ENCODE measurements around the gene MRPL39.

DNA sequence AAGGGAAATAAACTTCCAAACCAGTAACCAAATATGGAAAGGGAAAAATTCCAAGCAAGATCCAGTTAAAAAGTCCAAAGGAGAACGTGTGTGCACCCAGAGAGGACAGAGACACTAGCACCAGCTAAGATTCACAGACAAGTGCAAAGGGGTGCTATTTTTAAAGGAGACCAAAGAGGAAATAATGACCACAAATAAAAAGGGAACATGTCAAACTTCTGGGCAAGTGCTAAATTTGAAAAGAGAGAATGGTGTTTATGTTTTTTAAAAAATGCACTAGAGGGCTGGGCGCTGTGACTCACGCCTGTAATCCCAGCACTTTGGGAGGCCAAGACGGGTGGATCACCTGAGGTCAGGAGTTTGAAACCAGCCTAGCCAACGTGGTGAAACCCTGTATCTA lies 40.4 kb upstream of the MRPL39 start:
- TF ChIP-seq POLR2A (IDR thresholded peaks at IDR 0.05; ENCODE audit: low read depth, low read length) (no peak), TAF1 (IDR thresholded peaks at IDR 0.05; ENCODE audit: low read depth, low read length) (no peak), POLR2AphosphoS5 (IDR thresholded peaks at IDR 0.05; ENCODE audit: low read depth, low read length) (no peak), PAX5 (IDR thresholded peaks at IDR 0.05; ENCODE audit: insufficient read depth, low read length, severe bottlenecking) (no peak)
